SK-N-SH (cell line): Measurements from ENCODE around the gene UGT1A10. TPM values are rescaled to one million over a fixed set of nuclear protein-coding genes. Genes with fewer than 3 reads are reported as not detected.

ENCODE experiments used
- CTCF ChIA-PET: fragments of 300-600, 350-600 bp; formaldehyde crosslinking; extraction: SDS; loops from one replicate; lab custom pipeline; 2021; lab: Yijun Ruan, JAX
- POLR2A ChIA-PET: fragments of 350-600 bp; sonication (Branson Sonifier 250); formaldehyde crosslinking; extraction: SDS; loops from one replicate; lab custom pipeline; 2020; ENCODE audit warnings: antibody characterized with exemption, inconsistent platforms; lab: Yijun Ruan, JAX
- DNase-seq: peaks from one replicate; pipeline ENCODE4 v3.0.0; 2012
- H2AFZ ChIP-seq: fragments of 200-600 bp; sonication (generic); 2 replicates; pipeline ENCODE4 v1.8.1; 2016; ENCODE audit warnings: antibody characterized with exemption, mild to moderate bottlenecking, low read depth
- H3F3A ChIP-seq: fragments of 200-600 bp; sonication (generic); replicated peaks from 2 replicates; pipeline ENCODE3; 2016; ENCODE audit warnings: antibody characterized with exemption, mild to moderate bottlenecking; ENCODE audit not compliant: insufficient read depth
- H3K27ac ChIP-seq, 2 experiments: fragments of 200-500 bp in 1 of 2; fragments of 200-600 bp in 1 of 2; sonication (Bioruptor generic) in 1 of 2; sonication (generic), shearing (Covaris generic) in 1 of 2; 2 replicates each; pipeline versions ENCODE4 v1.5.1 to v1.6.1; 2014 to 2016; ENCODE audit warnings: low read depth in 2 of 2, inconsistent platforms in 1 of 2, low read length in 1 of 2, mild to moderate bottlenecking in 1 of 2, mixed read lengths in 1 of 2
- H3K27me3 ChIP-seq: fragments of 200-600 bp; sonication (generic), shearing (Covaris generic); 2 replicates; pipeline ENCODE4 v1.6.1; 2016; ENCODE audit warnings: mixed run types; ENCODE audit not compliant: insufficient read depth
- H3K36me3 ChIP-seq, 2 experiments: fragments of 200-500 bp in 1 of 2; fragments of 200-600 bp in 1 of 2; sonication (Bioruptor generic) in 1 of 2; sonication (generic) in 1 of 2; replicated peaks in 1 of 2; 2 replicates each; pipeline versions ENCODE3 to v1.5.1; 2014 to 2016; ENCODE audit warnings: low read length in 1 of 2, mild to moderate bottlenecking in 1 of 2; ENCODE audit not compliant: insufficient read depth in 2 of 2, control insufficient read depth in 1 of 2
- H3K4me1 ChIP-seq, 2 experiments: fragments of 200-500 bp in 1 of 2; fragments of 200-600 bp in 1 of 2; sonication (Bioruptor generic) in 1 of 2; sonication (generic), shearing (Covaris generic) in 1 of 2; 2 replicates each; pipeline versions ENCODE4 v1.5.1 to v1.6.1; 2014 to 2016; ENCODE audit warnings: low read depth in 1 of 2, low read length in 1 of 2, mixed run types in 1 of 2; ENCODE audit not compliant: insufficient read depth in 2 of 2, control insufficient read depth in 1 of 2
- H3K4me2 ChIP-seq: fragments of 200-600 bp; sonication (generic), shearing (Covaris generic); 2 replicates; pipeline ENCODE4 v1.6.1; 2017; ENCODE audit warnings: mixed run types
- H3K4me3 ChIP-seq, 2 experiments: fragments of 200-500 bp in 1 of 2; fragments of 200-600 bp in 1 of 2; sonication (Bioruptor generic) in 1 of 2; sonication (generic), shearing (Covaris generic) in 1 of 2; 2 replicates each; pipeline versions ENCODE4 v1.5.1 to v1.8.1; 2014 to 2016; ENCODE audit warnings: low read depth in 2 of 2, inconsistent platforms in 1 of 2, low read length in 1 of 2, mild to moderate bottlenecking in 1 of 2, mixed read lengths in 1 of 2, moderate library complexity in 1 of 2
- H3K79me2 ChIP-seq: fragments of 200-600 bp; sonication (generic); 2 replicates; pipeline ENCODE4 v1.8.1; 2017; ENCODE audit warnings: mild to moderate bottlenecking; ENCODE audit not compliant: insufficient read depth
- H3K9ac ChIP-seq: fragments of 200-600 bp; sonication (generic); 2 replicates; pipeline ENCODE4 v1.6.1; 2017; ENCODE audit warnings: mixed run types
- H3K9me2 ChIP-seq: fragments of 200-600 bp; sonication (generic); 2 replicates; pipeline ENCODE4 v1.6.1; 2017; ENCODE audit warnings: mixed run types
- H3K9me3 ChIP-seq: fragments of 200-600 bp; sonication (generic); 2 replicates; pipeline ENCODE4 v1.6.1; 2017; ENCODE audit warnings: mixed run types, mild to moderate bottlenecking, moderate library complexity
- H4K20me1 ChIP-seq: fragments of 200-600 bp; sonication (generic); 2 replicates; pipeline ENCODE4 v1.6.1; 2017; ENCODE audit warnings: mild to moderate bottlenecking, mixed run types; ENCODE audit not compliant: insufficient read depth
- CHD2 ChIP-seq: fragments of 150-350 bp; IDR thresholded peaks from 2 replicates; pipeline ENCODE4 v1.6.1; 2018; ENCODE audit warnings: low read length; ENCODE audit not compliant: partially characterized antibody
- EP300 ChIP-seq, 2 experiments: IDR thresholded peaks; 2 replicates each; pipeline versions ENCODE4 v1.4.0 to v1.6.1; 2012; ENCODE audit warnings: borderline replicate concordance in 1 of 2, low read depth in 1 of 2, low read length in 1 of 2
- FOXM1 ChIP-seq: IDR thresholded peaks from 2 replicates; pipeline ENCODE4 v1.4.0; 2012; ENCODE audit warnings: low read depth, mild to moderate bottlenecking
- JUND ChIP-seq: IDR thresholded peaks from 2 replicates; pipeline ENCODE4 v1.4.0; 2012
- NRF1 ChIP-seq: IDR thresholded peaks from 2 replicates; pipeline ENCODE4 v1.6.1; 2012; ENCODE audit warnings: low read depth, mild to moderate bottlenecking, low read length
- POLR2AphosphoS5 ChIP-seq: IDR thresholded peaks from 2 replicates; pipeline ENCODE4 v1.6.1; 2012; ENCODE audit warnings: low read depth, low read length
- RAD21 ChIP-seq: IDR thresholded peaks from 2 replicates; pipeline ENCODE4 v1.6.1; 2012; ENCODE audit warnings: mild to moderate bottlenecking, low read length
- RCOR1 ChIP-seq: fragments of 150-350 bp; IDR thresholded peaks from 2 replicates; pipeline ENCODE4 v1.6.1; 2017; ENCODE audit warnings: antibody characterized with exemption, low read length
- TAF1 ChIP-seq: IDR thresholded peaks from 2 replicates; pipeline ENCODE4 v1.6.1; 2012; ENCODE audit warnings: low read depth, mild to moderate bottlenecking, low read length, moderate library complexity, borderline replicate concordance
- TCF12 ChIP-seq: IDR thresholded peaks from 2 replicates; pipeline ENCODE4 v1.4.0; 2012
- TEAD4 ChIP-seq: IDR thresholded peaks from 2 replicates; pipeline ENCODE4 v1.4.0; 2012; ENCODE audit warnings: mild to moderate bottlenecking, borderline replicate concordance; ENCODE audit not compliant: insufficient read depth
- WGBS: methylation state at CpG from one replicate; pipeline ENCODE4 v1.1.6; 2017; ENCODE audit warnings: low lambda C conversion rate; 5-methylcytosine and 5-hydroxymethylcytosine counted together
- polyA plus RNA-seq, 3 experiments: library from polyadenylated mRNA; depleted of rRNA; stranded (reverse); fragments of >200 nt; gene quantifications; 2 replicates each; pipeline ENCODE4 v1.2.3, GENCODE V29; 2012
- TF ChIP-seq, protein P1 (sequence below): IDR thresholded peaks from 2 replicates; pipeline ENCODE4; 2012
- TF ChIP-seq, protein P2 (sequence below): IDR thresholded peaks from 2 replicates; pipeline ENCODE4 v1.6.1; 2012; ENCODE audit warnings: mild to moderate bottlenecking, low read depth, low read length, moderate library complexity
- TF ChIP-seq, protein P3 (sequence below): IDR thresholded peaks from 2 replicates; pipeline ENCODE4 v1.4.0; 2012; ENCODE audit warnings: low read depth, borderline replicate concordance

Gene UGT1A10
- polyA plus RNA-seq, 1 of the 3 experiments (the other 2 are of a cell fraction) = not detected

DNA sequence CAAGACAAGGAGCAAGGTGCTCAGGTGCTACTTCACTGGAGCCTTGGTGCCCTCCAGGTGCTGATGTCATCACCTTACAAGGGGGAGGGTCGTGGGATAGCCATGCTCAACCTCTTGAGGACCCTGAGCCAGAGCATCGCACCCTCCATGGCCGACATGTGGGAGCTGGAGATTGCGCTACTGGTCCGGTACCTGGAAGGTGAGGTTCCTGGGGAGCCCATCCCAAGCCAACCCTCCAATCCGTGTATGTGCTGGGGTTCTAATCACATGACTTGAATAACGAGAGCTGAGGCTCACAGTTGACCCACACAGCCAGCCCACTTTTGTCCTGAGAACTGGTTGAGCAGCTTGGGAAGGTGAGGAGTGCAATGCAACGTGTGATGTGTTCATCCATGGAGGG lies 167.7 kb downstream of the UGT1A10 start:
- Histone ChIP-seq H3K4me1 (no peaks in the 10 kb centered on the region), H2AFZ (no peak overlapping the region), H3F3A (no peaks in the 10 kb centered on the region), H3K27ac (no peak overlapping the region), H3K9ac (no peak overlapping the region), H4K20me1 (no peaks in the 10 kb centered on the region), H3K27me3 (no peaks in the 10 kb centered on the region), H3K9me2 (no peaks in the 10 kb centered on the region), H3K4me2 (no peak overlapping the region), H3K4me3 (no peak overlapping the region), H3K9me3 (no peaks in the 10 kb centered on the region; the same call in 1 of the 2 replicates), H3K79me2 (no peaks in the 10 kb centered on the region), H3K36me3 (no peaks in the 10 kb centered on the region)
- no peak for TF ChIP-seq TCF12
- TF ChIP-seq, protein P1, sequence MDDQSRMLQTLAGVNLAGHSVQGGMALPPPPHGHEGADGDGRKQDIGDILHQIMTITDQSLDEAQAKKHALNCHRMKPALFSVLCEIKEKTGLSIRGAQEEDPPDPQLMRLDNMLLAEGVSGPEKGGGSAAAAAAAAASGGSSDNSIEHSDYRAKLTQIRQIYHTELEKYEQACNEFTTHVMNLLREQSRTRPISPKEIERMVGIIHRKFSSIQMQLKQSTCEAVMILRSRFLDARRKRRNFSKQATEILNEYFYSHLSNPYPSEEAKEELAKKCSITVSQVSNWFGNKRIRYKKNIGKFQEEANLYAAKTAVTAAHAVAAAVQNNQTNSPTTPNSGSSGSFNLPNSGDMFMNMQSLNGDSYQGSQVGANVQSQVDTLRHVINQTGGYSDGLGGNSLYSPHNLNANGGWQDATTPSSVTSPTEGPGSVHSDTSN = no peak
- TF ChIP-seq NRF1 = no peak
- TF ChIP-seq EP300 (IDR thresholded peaks at IDR 0.05; ENCODE audit: borderline replicate concordance in 1 of 2, low read depth in 1 of 2, low read length in 1 of 2) = no peak
- TF ChIP-seq FOXM1 = no peak
- TF ChIP-seq RAD21 = no peak
- TF ChIP-seq JUND = no peak
- TF ChIP-seq CHD2 = no peak
- TF ChIP-seq, protein P2, sequence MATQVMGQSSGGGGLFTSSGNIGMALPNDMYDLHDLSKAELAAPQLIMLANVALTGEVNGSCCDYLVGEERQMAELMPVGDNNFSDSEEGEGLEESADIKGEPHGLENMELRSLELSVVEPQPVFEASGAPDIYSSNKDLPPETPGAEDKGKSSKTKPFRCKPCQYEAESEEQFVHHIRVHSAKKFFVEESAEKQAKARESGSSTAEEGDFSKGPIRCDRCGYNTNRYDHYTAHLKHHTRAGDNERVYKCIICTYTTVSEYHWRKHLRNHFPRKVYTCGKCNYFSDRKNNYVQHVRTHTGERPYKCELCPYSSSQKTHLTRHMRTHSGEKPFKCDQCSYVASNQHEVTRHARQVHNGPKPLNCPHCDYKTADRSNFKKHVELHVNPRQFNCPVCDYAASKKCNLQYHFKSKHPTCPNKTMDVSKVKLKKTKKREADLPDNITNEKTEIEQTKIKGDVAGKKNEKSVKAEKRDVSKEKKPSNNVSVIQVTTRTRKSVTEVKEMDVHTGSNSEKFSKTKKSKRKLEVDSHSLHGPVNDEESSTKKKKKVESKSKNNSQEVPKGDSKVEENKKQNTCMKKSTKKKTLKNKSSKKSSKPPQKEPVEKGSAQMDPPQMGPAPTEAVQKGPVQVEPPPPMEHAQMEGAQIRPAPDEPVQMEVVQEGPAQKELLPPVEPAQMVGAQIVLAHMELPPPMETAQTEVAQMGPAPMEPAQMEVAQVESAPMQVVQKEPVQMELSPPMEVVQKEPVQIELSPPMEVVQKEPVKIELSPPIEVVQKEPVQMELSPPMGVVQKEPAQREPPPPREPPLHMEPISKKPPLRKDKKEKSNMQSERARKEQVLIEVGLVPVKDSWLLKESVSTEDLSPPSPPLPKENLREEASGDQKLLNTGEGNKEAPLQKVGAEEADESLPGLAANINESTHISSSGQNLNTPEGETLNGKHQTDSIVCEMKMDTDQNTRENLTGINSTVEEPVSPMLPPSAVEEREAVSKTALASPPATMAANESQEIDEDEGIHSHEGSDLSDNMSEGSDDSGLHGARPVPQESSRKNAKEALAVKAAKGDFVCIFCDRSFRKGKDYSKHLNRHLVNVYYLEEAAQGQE = no peak
- no peak for TF ChIP-seq POLR2AphosphoS5
- TF ChIP-seq, protein P3, sequence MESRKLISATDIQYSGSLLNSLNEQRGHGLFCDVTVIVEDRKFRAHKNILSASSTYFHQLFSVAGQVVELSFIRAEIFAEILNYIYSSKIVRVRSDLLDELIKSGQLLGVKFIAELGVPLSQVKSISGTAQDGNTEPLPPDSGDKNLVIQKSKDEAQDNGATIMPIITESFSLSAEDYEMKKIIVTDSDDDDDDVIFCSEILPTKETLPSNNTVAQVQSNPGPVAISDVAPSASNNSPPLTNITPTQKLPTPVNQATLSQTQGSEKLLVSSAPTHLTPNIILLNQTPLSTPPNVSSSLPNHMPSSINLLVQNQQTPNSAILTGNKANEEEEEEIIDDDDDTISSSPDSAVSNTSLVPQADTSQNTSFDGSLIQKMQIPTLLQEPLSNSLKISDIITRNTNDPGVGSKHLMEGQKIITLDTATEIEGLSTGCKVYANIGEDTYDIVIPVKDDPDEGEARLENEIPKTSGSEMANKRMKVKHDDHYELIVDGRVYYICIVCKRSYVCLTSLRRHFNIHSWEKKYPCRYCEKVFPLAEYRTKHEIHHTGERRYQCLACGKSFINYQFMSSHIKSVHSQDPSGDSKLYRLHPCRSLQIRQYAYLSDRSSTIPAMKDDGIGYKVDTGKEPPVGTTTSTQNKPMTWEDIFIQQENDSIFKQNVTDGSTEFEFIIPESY = no peak
- no peak for TF ChIP-seq TEAD4
- no peak for TF ChIP-seq TAF1
- TF ChIP-seq RCOR1 = no peak
- ChIA-PET POLR2A (no interaction called here), CTCF (interaction anchor here (0.9 kb wide), 1 partner anchor 17 kb away, joined by 3 read pairs; no protein-coding TSS in a partner anchor)
- 33% methylated on average over 3 of the region's 8 CpGs for WGBS
- DNase-seq = no peak
